Measurements from ENCODE around the gene SLC11A2. TPM values are rescaled to one million over a fixed set of nuclear protein-coding genes. Genes with fewer than 3 reads are reported as not detected.

SLC11A2 gene
- total and polyA plus RNA-seq, 2 of the 13 experiments (the other 11 are each of a cell fraction or from before 2014, with no cell fraction given), result 71.7 to 77.0 TPM

DNA sequence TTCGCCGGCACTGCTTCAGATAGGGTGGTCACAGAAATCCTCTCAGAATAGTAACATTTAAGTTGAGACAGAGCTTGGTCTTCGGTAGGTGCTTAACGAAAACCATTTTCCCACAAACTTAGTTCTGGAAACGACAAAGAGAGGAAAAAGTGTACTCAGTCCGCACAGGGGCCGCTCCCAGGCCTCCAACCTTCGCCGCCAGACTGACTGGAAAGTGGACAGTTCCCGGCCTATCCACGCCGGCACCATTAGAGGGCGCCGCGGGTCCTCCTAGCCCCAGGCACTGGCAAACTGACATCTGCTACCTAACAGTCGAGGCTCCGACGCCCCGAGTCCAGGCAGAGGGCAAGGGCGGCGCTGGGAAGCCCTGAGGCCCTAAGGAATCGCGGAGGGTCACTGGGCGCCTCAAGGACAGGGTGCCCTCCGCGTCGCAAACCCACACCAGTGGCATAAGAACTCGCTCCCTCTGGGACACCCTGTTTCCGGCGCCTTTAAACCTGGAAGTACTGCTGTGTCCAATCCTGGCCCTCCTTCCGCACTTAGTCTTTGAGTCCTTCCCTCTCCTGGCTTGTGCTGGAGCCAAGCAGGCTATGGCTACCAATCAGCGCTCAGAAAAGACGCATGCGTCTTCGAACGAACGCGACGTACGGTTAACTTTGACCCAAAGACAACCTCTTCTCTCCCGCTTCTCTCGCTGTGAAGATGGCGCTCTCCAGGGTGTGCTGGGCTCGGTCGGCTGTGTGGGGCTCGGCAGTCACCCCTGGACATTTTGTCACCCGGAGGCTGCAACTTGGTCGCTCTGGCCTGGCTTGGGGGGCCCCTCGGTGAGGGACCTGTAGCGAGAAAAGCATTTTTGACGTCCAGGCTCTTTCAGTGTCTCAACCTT is 21.7 kb upstream of the SLC11A2 start, which contains the start of gene LETMD1 (continued):
- TF ChIP-seq, protein P1, sequence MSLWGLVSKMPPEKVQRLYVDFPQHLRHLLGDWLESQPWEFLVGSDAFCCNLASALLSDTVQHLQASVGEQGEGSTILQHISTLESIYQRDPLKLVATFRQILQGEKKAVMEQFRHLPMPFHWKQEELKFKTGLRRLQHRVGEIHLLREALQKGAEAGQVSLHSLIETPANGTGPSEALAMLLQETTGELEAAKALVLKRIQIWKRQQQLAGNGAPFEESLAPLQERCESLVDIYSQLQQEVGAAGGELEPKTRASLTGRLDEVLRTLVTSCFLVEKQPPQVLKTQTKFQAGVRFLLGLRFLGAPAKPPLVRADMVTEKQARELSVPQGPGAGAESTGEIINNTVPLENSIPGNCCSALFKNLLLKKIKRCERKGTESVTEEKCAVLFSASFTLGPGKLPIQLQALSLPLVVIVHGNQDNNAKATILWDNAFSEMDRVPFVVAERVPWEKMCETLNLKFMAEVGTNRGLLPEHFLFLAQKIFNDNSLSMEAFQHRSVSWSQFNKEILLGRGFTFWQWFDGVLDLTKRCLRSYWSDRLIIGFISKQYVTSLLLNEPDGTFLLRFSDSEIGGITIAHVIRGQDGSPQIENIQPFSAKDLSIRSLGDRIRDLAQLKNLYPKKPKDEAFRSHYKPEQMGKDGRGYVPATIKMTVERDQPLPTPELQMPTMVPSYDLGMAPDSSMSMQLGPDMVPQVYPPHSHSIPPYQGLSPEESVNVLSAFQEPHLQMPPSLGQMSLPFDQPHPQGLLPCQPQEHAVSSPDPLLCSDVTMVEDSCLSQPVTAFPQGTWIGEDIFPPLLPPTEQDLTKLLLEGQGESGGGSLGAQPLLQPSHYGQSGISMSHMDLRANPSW (CRISPR knock-in tag; IDR thresholded peaks at IDR 0.05; ENCODE audit: borderline replicate concordance), result 0 out of 2 replicates have a peak, but pooled peaks have one; percentile 27
- TF ChIP-seq ZNF605 (CRISPR knock-in tag; IDR thresholded peaks at IDR 0.05) (peak; percentile 86), ZNF235 (CRISPR knock-in tag; IDR thresholded peaks at IDR 0.05; ENCODE audit: borderline replicate concordance) (no peak), ZNF7 (CRISPR knock-in tag; IDR thresholded peaks at IDR 0.05) (no peak), ATF4 (CRISPR knock-in tag; IDR thresholded peaks at IDR 0.05) (no peak), ZNF850 (CRISPR knock-in tag; conservative IDR thresholded peaks at IDR 0.05) (no peak), ZSCAN31 (CRISPR knock-in tag; IDR thresholded peaks at IDR 0.05; ENCODE audit: low read depth) (no peak), ASH2L (IDR thresholded peaks at IDR 0.05; ENCODE audit: insufficient read length, low read depth, low read length) (peak; percentile 60), AFF4 (CRISPR knock-in tag; IDR thresholded peaks at IDR 0.05) (0 out of 2 replicates have a peak, but pooled peaks have one; percentile 41), HDAC2 (CRISPR knock-in tag; IDR thresholded peaks at IDR 0.05) (peak; percentile 34; the same call in 1 of the 2 replicates), ZNF335 (CRISPR knock-in tag; IDR thresholded peaks at IDR 0.05) (0 out of 2 replicates have a peak, but pooled peaks have one; percentile 38), ZNF337 (CRISPR knock-in tag; IDR thresholded peaks at IDR 0.05; ENCODE audit: borderline replicate concordance, low read depth) (no peak), NR2F1 (CRISPR knock-in tag; IDR thresholded peaks at IDR 0.05) (peak in 1 of 2 experiments; percentile 31; a peak in 1 of 4 replicates), ZBTB33 (CRISPR knock-in tag; IDR thresholded peaks at IDR 0.05) (no peak; the same call in none of the 2 replicates), ATF5 (CRISPR knock-in tag; IDR thresholded peaks at IDR 0.05; ENCODE audit: low read depth) (no peak), TMF1 (CRISPR knock-in tag; IDR thresholded peaks at IDR 0.05; ENCODE audit: low read depth) (peak; percentile 75; the same call in 1 of the 2 replicates), NR2F6 (IDR thresholded peaks at IDR 0.05) (peak; percentile 18; the same call in 1 of the 2 replicates), NR2F6 (CRISPR knock-in tag; IDR thresholded peaks at IDR 0.05) (no peak)

Data from HepG2 (cell line).